Hepatocyte (in vitro differentiated cells): ENCODE results near the gene GSTA5.

Source experiments
- EZH2 ChIP-seq: fragments of 200-600 bp; sonication (generic); IDR thresholded peaks from 2 replicates; pipeline ENCODE4 v1.6.1; 2016; ENCODE audit warnings: antibody characterized with exemption, mild to moderate bottlenecking, borderline replicate concordance
- EZH2phosphoT487 ChIP-seq: fragments of 200-600 bp; sonication (generic); IDR thresholded peaks from one replicate; pipeline ENCODE4 v1.6.1; 2018; ENCODE audit warnings: antibody characterized with exemption, mild to moderate bottlenecking, low read depth, moderate library complexity; ENCODE audit not compliant: unreplicated experiment, severe bottlenecking
- TF ChIP-seq, protein P1 (sequence below): fragments of 200-600 bp; sonication (generic); IDR thresholded peaks from 2 replicates; pipeline ENCODE4 v1.5.1; 2016; ENCODE audit warnings: antibody characterized with exemption, mild to moderate bottlenecking; ENCODE audit not compliant: poor library complexity

DNA sequence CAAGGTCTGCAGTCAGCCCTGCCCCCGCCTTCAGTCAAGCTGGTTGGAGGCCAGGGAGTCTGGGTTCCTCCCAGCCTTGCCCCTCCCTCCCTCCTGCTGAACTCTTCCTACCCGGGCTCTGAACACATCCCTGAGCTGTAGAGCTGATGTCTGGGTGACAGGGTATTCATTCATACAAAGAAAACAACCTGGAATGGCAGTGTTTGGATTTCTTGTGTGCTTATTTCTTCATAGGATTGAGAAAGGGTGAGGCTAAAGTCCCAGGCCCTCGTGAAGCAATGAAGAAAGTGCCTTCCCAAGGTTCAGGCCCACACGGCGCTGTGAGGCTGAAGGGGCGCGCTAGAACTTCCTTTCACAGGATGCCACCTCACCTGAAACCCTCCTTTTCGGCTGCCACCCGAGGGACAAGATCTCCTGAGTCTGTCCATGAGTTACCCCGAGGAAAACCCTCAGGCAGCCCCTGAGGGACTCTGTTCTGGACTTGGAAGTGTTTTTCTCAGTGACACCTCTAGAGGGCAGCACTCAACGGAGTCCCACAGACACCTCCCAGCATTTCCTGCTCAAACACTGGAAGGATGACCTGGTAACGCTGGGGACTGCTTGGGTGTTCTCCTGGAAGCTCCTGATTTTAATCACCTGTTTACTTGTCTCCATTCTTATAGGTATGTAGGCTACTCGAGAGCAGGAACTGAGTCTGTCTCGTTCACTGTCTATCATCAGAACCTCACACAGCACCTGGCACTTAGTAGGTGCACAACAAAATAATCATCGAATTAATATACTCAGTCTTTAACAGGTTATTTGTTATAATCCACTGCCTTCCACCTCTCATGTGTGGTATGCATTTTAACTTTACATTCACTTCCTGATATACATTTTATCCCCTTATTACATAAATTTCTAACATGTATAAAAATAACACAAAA, 25.2 kb downstream of the GSTA5 start:
- TF ChIP-seq EZH2phosphoT487 (no peak), EZH2 (no peak)
- TF ChIP-seq, protein P1, sequence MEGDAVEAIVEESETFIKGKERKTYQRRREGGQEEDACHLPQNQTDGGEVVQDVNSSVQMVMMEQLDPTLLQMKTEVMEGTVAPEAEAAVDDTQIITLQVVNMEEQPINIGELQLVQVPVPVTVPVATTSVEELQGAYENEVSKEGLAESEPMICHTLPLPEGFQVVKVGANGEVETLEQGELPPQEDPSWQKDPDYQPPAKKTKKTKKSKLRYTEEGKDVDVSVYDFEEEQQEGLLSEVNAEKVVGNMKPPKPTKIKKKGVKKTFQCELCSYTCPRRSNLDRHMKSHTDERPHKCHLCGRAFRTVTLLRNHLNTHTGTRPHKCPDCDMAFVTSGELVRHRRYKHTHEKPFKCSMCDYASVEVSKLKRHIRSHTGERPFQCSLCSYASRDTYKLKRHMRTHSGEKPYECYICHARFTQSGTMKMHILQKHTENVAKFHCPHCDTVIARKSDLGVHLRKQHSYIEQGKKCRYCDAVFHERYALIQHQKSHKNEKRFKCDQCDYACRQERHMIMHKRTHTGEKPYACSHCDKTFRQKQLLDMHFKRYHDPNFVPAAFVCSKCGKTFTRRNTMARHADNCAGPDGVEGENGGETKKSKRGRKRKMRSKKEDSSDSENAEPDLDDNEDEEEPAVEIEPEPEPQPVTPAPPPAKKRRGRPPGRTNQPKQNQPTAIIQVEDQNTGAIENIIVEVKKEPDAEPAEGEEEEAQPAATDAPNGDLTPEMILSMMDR, result peak; percentile 66
